GM13977 (cell line): ENCODE results near the gene TAGLN3.

Experiments used
- DNase-seq: peaks from one replicate; pipeline ENCODE4 v3.0.0; 2012; ENCODE audit warnings: low spot score
- in situ Hi-C: fragments of 300-500 bp; cut with MboI; formaldehyde crosslinking; loops from one replicate; pipeline ENCODE4 v1.12.0; 2022; ENCODE audit warnings: low sequenced_read_pairs, low pct_unique_long_range_greater_than_20kb, mixed read lengths, inconsistent platforms; ENCODE audit not compliant: unreplicated experiment
- TF ChIP-seq, protein P1 (sequence below): IDR thresholded peaks from 2 replicates; pipeline ENCODE4 v1.5.1; 2012; ENCODE audit warnings: mild to moderate bottlenecking, control low read depth; ENCODE audit not compliant: insufficient read depth; ENCODE audit errors: extremely low read depth, missing control alignments

TAGLN3 gene

DNA sequence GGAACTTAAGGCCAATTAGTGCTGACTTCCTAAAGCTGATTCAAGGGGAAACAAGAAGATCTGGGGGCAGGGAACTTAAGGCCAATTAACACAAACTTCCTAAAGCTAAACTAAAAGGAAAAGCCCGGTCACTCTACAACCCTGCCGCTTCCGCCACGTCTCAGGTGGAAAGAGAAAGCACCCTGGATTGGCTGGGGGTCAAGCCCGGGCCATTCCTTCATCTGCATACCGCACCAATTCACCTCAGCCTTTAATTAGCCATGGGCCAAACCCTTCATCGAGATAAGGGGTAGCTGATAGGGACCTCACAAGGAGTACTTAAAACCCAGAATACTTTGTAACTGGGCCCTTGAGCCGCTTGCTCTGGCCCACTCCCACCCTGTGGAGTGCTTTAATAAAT, 50.2 kb downstream of the TAGLN3 start:
- DNase-seq, result no peak
- TF ChIP-seq, protein P1, sequence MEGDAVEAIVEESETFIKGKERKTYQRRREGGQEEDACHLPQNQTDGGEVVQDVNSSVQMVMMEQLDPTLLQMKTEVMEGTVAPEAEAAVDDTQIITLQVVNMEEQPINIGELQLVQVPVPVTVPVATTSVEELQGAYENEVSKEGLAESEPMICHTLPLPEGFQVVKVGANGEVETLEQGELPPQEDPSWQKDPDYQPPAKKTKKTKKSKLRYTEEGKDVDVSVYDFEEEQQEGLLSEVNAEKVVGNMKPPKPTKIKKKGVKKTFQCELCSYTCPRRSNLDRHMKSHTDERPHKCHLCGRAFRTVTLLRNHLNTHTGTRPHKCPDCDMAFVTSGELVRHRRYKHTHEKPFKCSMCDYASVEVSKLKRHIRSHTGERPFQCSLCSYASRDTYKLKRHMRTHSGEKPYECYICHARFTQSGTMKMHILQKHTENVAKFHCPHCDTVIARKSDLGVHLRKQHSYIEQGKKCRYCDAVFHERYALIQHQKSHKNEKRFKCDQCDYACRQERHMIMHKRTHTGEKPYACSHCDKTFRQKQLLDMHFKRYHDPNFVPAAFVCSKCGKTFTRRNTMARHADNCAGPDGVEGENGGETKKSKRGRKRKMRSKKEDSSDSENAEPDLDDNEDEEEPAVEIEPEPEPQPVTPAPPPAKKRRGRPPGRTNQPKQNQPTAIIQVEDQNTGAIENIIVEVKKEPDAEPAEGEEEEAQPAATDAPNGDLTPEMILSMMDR, result no peak
- in situ Hi-C loops, result no loop called here

DNA sequence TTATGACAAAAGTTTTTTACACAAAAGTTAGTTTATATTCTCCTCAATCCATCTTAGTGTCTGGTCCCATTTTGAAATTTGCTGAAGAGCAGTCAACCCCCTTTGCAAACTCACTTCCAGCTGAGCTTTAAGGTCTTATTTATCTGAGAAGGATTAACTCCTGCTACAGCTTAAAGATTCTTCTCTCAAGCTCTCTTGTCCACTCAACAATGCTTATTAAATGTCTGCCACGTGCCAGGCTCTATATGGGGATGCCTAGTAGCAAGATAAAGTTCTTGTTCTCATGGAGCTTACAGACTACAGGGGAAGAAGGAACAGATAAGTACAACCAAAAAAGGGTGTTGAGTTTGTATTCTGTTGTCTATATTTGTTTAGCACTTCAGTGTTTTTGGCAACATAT, 54.5 kb downstream of the TAGLN3 start:
- TF ChIP-seq, protein P1, result no peak
- no peak for DNase-seq
- in situ Hi-C loops, result no loop called here

DNA sequence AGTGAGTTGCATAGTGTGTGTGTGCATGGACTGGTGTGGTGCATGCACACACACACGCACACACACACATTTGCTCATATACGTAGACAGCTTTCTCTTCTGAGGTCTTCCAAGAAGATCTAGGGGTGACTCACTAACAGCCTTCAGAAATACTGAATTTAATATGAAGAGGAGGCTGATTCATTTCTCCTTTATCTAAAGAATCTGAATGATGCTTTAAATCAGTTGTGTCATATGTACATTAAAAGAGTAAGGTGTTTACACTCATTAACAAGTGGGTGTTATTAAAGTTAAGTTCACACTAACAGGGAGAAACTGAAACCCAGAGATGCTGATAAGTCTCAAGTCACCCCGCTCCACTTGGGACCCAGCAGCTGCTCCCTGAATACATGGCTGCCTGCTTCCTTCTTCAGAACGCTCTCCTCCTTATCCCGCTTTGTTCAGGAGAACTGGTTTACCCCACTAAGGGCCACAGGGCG, 57.8 kb downstream of the TAGLN3 start:
- in situ Hi-C loops, result no loop called here
- DNase-seq, result no peak
- TF ChIP-seq, protein P1, result no peak

DNA sequence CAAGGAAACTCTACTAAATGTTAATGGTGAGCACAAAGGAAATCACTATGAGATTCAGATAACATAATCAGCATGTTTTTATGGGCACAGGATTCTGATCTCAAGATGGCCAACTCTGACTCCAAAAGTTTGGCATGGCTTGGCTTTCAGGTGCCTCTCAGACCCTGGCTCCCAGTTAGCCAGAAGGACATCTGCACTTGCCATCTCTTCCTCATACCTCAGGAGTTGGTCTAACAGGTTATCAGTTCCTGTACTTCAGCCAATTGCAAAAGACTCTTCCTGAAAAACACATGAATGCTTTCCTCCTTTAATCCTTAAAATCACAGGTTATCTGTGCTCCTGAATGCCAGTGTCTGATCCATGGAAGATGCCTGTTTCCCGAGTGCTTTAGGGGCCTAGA, 60.8 kb downstream of the TAGLN3 start:
- in situ Hi-C loops, result no loop called here
- no peak for DNase-seq
- TF ChIP-seq, protein P1, result no peak

DNA sequence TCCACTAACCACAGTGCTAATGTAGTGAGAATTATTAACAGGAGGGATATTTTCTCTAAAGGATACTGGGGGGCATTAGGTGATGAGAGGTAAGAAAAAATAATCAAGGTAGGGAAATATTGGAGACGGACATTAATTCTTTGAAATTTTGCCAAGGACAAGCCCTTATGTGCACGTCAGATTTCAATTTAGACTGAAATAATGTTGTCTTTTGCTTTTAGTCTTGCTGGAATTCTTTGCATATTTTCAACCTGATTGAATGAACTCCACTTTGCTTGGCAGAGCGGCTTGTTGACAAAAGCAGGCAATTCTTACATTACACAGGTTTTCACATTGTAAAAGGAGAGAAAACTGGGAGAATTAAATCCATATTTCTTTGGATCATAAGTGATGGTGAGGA, 62.4 kb downstream of the TAGLN3 start:
- in situ Hi-C loops, result no loop called here
- no peak for DNase-seq
- TF ChIP-seq, protein P1, result no peak
